Upper lobe of right lung (tissue), 1 donor: ENCODE data around the gene RNF187. TPM values are rescaled to one million over a fixed set of nuclear protein-coding genes. Genes with fewer than 3 reads are reported as not detected.
"Not testable (repeated sequence)": the region's sequence is repeated elsewhere in the genome, so short reads cannot be mapped to it uniquely, and the experiment has no call there.

Source experiments
- ATAC-seq: fragments of 200-7000 bp; cut with Tn5 transposase; one replicate; pipeline ENCODE4 v1.9.1; 2020; ENCODE audit warnings: mild to moderate bottlenecking, moderate library complexity
- DNase-seq: peaks from one replicate; pipeline ENCODE4 v3.0.0-alpha.2; 2020
- H3K27ac ChIP-seq: fragments of 200-600 bp; one replicate; pipeline ENCODE4 v1.8.0; 2022
- H3K27me3 ChIP-seq: fragments of 200-600 bp; one replicate; pipeline ENCODE4 v1.8.0; 2022; ENCODE audit warnings: mild to moderate bottlenecking
- H3K36me3 ChIP-seq: fragments of 200-600 bp; one replicate; pipeline ENCODE4 v1.8.0; 2022
- H3K4me1 ChIP-seq: fragments of 200-600 bp; one replicate; pipeline ENCODE4 v1.8.0; 2022
- H3K4me3 ChIP-seq: fragments of 200-600 bp; one replicate; pipeline ENCODE4 v1.8.0; 2022; ENCODE audit warnings: mild to moderate bottlenecking
- H3K9me3 ChIP-seq: fragments of 200-600 bp; one replicate; pipeline ENCODE4 v1.8.0; 2022
- CTCF ChIP-seq: fragments of 200-600 bp; IDR thresholded peaks from one replicate; pipeline ENCODE4 v1.8.0; 2022; ENCODE audit warnings: antibody characterized with exemption
- intact Hi-C: fragments of 100-400 bp; cut with DNase I; formaldehyde crosslinking; loops from one replicate; pipeline ENCODE4 v1.11.0; 2022
- total RNA-seq: library from RNA; stranded (reverse); fragmentation: NEBNext Ultra II Directional; extraction: Animal tissue kit (Norgen Biotek cat#: 25700); gene quantifications from one replicate; pipeline ENCODE4 v1.2.1, GENCODE V29; 2021
- donor health status: DM: no; HTN: yes; CAD: no; lungs with severe emphysema.

RNF187 gene
- total RNA-seq, 1 donor from 2014 or later = 88.8 TPM

- Histone ChIP-seq H3K9me3 (no peaks in the 10 kb centered on the region), H3K36me3 (peaks cover 2% of the 10 kb centered on the region), H3K27ac (no peak overlapping the region), H3K4me3 (no peak overlapping the region), H3K27me3 (no peaks in the 10 kb centered on the region), H3K4me1 (peaks cover 12% of the 10 kb centered on the region)
- intact Hi-C loops = no loop called here
- TF ChIP-seq CTCF = no peak
- no peak for ATAC-seq
- DNase-seq = no peak
These were observed 15.3 kb downstream of the RNF187 start for GRCh38 chr1:228502522-228502921.

- H3K36me3 ChIP-seq, H3K4me3 ChIP-seq, ATAC-seq, H3K27me3 ChIP-seq, H3K4me1 ChIP-seq, H3K27ac ChIP-seq, DNase-seq, H3K9me3 ChIP-seq, intact Hi-C loops: not testable (repeated sequence)
These were observed 18.8 kb downstream of the RNF187 start for GRCh38 chr1:228505944-228506343.

- H3K4me1 ChIP-seq = no peaks in the 10 kb centered on the region
- no peak overlapping the region for H3K4me3 ChIP-seq
- H3K36me3 ChIP-seq = no peaks in the 10 kb centered on the region
- TF ChIP-seq CTCF = no peak
- ATAC-seq (no peak), DNase-seq (no peak)
- no peak overlapping the region for H3K27ac ChIP-seq
- H3K9me3 ChIP-seq = no peaks in the 10 kb centered on the region
- intact Hi-C loops = no loop called here
- no peaks in the 10 kb centered on the region for H3K27me3 ChIP-seq
These were observed 20.9 kb downstream of the RNF187 start for GRCh38 chr1:228507961-228508652.

- no peaks in the 10 kb centered on the region for H3K9me3 ChIP-seq
- H3K27ac ChIP-seq = no peak overlapping the region
- no peaks in the 10 kb centered on the region for H3K4me1 ChIP-seq
- intact Hi-C loops = no loop called here
- no peak overlapping the region for H3K4me3 ChIP-seq
- DNase-seq = no peak
- no peak for TF ChIP-seq CTCF
- no peak for ATAC-seq
- H3K27me3 ChIP-seq = no peaks in the 10 kb centered on the region
- H3K36me3 ChIP-seq = no peaks in the 10 kb centered on the region
These were observed 21.7 kb downstream of the RNF187 start for GRCh38 chr1:228508840-228509415.

- Histone ChIP-seq H3K27me3 (no peaks in the 10 kb centered on the region), H3K9me3 (no peaks in the 10 kb centered on the region), H3K36me3 (no peaks in the 10 kb centered on the region), H3K27ac (no peak overlapping the region), H3K4me3 (no peak overlapping the region), H3K4me1 (no peaks in the 10 kb centered on the region)
- DNase-seq = no peak
- intact Hi-C loops = no loop called here
- no peak for ATAC-seq
- no peak for TF ChIP-seq CTCF
These were observed 23.1 kb downstream of the RNF187 start for GRCh38 chr1:228510101-228510802.

GRCh38 chr1:228510803-228511413 lies 23.7 kb downstream of the RNF187 start:
- H3K27me3 ChIP-seq = no peaks in the 10 kb centered on the region
- no peak for TF ChIP-seq CTCF
- no peaks in the 10 kb centered on the region for H3K4me1 ChIP-seq
- no peaks in the 10 kb centered on the region for H3K36me3 ChIP-seq
- intact Hi-C loops = no loop called here
- no peaks in the 10 kb centered on the region for H3K9me3 ChIP-seq
- DNase-seq (no peak), ATAC-seq (no peak)
- H3K27ac ChIP-seq = no peak overlapping the region
- no peak overlapping the region for H3K4me3 ChIP-seq
